Left colon (tissue), 2 donors: ENCODE measurements around the gene EIF2AK2. TPM values are rescaled to one million over a fixed set of nuclear protein-coding genes. Genes with fewer than 3 reads are reported as not detected.
A peak's percentile ranks its signal among the peaks of the same experiment; 100 is the strongest.

Experiments
- ATAC-seq: fragments of 200-7000 bp; cut with Tn5 transposase; one replicate; pipeline ENCODE4 v1.9.1; 2020; ENCODE audit warnings: mild to moderate bottlenecking, moderate library complexity
- DNase-seq, 2 donors: peaks; one replicate each; pipeline ENCODE4 v3.0.0-alpha.2; 2020
- intact Hi-C, 2 donors: fragments of 100-400 bp; cut with DNase I in 1 of 2; cut with micrococcal nuclease in 1 of 2; formaldehyde crosslinking; loops; one replicate each; pipeline versions ENCODE4 v1.11.2 to v1.14.0; 2022; cut with DNase I, micrococcal nuclease
- total RNA-seq, 2 donors: library from RNA; stranded (reverse); fragmentation: NEBNext Ultra II Directional; extraction: Animal tissue kit (Norgen Biotek cat#: 25700); gene quantifications; one replicate each; pipeline ENCODE4 v1.2.1, GENCODE V29; 2021
- donor health status: DM: no; HTN: no; CAD: no.
- donor health status: DM: yes; HTN: yes; CAD: no.

Gene EIF2AK2
- total RNA-seq, 2 donors from 2014 or later = 27.3 to 35.9 TPM

DNA sequence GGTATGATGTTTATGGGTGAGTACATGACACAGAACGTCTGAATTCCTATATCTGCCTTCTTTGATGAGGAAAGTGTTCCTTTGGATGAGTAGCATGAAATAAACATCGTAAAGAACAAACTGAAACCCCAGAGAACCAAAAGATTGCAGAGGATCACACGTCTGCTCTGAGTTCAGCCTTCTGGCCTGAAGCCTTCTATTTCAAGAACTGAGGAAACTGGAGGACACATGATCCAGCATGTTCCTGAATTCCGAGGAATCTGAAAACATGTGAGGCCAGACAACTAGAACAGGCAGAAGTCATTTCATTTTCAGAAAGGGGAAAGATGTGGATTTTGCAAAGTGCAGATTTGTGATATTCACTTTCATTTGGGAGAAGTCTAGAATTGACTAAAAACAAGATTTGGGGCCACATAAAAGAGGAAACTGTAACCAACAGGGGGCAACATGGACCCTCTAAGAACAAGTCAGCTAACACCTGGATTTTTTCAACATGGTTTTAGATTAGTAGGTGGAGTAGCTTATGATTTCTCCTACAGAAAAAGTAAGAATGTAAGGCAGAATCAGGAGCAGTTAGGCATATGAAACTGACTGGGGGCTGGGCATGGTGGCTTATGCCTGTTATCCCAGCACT is 23.3 kb upstream of the EIF2AK2 start:
- ATAC-seq = no peak
- DNase-seq = no peak
- intact Hi-C loops = no loop called here

DNA sequence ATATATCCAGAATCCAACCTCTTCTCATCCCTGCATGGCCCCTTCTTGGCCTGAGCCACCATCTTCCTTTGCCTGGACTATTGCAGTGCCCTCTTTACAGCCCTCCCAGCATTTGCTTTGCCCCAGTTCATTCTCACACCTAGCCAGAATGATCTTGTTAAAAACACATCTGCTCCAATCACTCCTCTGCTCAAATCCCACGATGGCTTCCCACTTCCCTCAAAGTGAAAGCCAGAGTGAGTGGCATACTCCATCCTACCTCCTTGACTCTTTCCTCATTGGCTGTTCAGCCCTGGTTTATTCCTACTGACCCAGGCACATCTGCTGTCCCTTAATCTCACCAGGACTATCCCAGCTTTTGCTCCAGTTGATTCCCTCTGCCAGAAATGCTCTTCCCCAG is 17.0 kb upstream of the EIF2AK2 start:
- ATAC-seq (no peak), DNase-seq (no peak)
- intact Hi-C loops = no loop called here

DNA sequence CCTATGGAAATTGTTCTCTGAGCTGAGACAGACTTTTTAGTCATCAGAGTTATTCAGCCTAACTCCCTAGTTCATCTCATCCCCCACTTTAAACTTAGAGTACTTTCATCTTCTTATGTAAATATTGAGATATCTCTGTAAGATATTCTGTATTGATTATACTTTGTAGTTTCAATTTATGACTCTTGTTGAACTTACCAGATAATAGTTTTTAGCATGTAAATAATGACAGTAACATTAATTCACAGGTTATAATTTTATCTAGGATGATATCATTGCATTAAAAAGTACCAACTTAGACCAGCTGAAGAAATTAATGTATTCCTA is 14.8 kb upstream of the EIF2AK2 start:
- ATAC-seq = no peak
- intact Hi-C loops = no loop called here

DNA sequence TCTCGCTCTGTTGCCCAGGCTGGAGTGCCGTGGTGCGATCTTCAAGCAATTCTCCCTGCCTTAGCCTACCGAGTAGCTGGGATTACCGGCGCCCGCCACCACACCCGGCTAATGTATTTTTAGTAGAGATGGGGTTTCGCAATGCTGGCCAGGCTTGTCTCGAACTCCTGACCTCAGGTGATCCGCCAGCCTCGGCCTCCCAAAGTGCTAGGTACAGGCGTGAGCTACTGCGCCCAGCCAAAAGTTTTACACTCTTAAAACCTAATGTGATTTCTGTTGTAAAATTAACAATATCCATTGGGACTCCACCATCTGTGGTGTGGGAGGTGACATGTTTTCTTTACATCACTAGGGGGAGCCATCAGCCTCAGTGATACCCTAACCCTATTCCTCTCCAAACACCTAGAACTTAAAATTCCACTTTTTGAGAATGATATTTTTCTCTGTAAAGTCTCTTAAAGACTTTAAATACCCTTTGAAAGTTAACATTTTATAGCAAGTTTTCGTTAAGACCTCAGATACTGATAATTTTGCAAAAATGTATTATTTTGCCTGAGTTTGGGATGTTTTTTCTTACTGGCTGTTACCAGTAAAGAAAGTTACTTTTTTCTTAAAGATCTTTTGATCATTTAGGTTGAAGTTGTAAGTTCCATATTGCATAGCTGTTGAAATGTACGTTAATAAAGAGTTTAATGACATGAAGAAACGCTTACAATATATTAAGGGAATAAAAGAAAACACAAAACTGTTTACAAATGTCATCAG is 11.6 kb upstream of the EIF2AK2 start:
- intact Hi-C loops = no loop called here
- ATAC-seq = peak; percentile 81
- no peak for DNase-seq

More for the DNA sequence above, 14.8 kb upstream of the EIF2AK2 start:
- DNase-seq = no peak

DNA sequence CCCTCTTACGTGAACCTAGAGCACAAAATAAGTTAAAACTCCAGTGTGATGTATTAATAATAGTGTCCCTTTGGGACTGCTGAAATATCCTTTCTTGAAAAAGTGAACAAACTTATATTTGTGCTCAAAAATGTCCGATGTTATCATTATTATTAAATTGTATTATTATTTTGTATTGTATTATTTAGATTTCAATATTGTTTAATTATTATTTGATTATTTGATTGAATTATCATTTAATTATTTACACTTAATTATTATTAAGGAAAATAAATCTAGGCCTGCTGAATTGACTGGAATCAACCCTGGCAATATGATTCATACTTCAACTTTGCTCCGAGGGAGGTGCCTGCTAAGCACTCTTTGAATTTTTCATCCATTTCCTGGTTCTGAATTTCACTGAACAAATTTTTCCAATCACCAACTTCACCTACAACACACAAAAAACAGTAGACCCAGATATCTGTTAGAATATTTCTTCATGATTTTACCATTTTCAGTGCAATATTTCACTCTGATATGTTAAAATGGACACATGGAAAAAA is 10.9 kb upstream of the EIF2AK2 start:
- ATAC-seq (peak; percentile 94), DNase-seq (no peak)
- intact Hi-C loops = no loop called here

DNA sequence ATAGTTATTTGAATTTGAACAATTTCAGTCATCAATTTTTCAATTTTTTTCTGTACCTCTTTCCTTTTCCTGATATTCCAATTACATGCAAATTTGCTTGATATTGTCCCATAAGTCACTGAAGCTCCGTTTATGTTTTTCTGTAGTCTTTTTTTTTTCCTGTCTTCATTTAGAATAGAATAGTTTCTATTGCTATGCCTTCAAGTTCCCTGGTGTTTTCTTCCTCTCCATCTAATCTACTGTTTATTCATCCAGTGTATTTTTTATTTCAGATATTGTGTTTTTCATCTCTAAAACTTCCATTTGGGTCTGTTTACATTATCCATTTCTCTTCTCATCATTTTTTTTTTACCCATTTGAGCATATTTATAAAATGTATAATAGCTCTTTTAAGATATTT is 8.0 kb upstream of the EIF2AK2 start:
- ATAC-seq = no peak
- intact Hi-C loops = no loop called here
- no peak for DNase-seq

DNA sequence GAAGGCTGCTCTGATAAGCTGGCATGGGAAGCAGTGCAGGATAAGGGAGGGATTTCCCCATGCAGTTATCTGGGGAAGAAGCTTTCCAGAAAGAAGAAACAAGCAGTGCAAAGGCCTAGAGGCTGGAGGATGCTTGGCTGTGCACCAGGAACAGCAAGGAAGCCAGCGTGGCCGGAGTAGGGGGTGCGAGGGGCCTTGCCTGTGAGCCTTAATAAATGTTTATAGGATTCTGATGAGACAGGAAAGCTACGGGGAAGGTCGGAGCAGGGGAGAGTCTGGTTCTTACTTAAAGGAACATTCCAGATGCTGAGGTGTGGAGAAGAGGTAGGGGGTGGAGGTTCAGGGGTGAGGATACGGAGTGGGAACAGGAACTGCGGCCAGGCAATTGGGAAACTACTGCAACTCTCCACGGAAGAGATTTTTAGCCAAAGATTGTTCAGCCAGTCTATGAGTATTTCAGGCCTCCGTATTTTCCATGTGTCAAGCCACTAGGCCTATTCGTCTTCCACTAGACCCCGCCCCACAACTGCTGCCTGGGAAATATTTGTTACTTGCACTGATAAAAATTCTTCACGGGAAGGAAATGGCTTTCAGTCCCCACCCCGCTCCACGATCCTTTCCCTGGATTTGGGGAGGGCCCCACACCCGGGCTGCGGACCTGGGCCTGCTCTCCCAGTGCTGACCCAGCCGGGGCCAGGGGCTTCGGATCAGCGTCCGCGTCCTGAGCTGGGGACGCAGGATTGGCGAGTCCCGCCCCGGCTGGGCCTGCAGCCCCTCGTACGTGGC is 516 bp downstream of the EIF2AK2 start:
- intact Hi-C loops = no loop called here
- ATAC-seq (peak; percentile 53), DNase-seq (peak; percentile 50 to 70)

DNA sequence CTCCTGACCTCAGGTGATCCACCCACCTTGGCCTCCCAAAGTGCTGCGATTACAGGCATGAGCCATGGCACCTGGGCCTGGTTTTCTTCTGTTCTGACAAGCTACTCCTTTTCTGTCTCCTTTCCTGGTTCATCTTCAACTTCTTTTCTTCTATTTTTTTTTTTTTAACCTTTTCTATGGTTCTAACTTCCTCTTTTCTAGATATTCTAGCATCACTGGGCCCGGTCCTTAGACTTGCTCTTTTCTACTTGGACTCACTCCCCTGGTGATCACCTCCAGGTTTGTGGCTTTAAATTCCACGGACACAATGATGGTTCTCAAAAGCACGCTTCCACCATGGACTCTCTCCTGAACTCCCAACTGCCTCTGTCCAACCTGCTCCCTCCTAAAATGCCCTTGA is 2.0 kb downstream of the EIF2AK2 start:
- DNase-seq (no peak), ATAC-seq (no peak)
- intact Hi-C loops = no loop called here

DNA sequence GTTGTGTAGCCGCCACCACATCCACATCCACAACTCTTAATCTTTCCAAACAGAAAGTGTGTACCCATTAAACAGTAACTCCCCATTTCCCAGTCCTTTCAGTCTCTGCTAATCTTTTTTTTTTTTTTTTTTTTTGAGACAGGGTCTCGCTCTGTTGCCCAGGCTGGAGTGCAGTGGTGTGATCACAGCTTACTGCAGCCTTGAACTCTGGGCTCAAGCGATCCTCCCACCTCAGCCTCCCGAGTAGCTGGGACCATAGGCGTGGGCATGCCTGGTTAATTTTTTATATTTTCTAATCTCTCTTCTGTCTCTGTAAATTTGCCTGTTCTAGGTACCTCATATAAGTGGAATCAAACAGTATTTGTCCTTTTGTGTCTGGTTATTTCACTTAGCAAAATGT is 3.6 kb downstream of the EIF2AK2 start:
- DNase-seq (no peak), ATAC-seq (no peak)
- intact Hi-C loops = no loop called here

DNA sequence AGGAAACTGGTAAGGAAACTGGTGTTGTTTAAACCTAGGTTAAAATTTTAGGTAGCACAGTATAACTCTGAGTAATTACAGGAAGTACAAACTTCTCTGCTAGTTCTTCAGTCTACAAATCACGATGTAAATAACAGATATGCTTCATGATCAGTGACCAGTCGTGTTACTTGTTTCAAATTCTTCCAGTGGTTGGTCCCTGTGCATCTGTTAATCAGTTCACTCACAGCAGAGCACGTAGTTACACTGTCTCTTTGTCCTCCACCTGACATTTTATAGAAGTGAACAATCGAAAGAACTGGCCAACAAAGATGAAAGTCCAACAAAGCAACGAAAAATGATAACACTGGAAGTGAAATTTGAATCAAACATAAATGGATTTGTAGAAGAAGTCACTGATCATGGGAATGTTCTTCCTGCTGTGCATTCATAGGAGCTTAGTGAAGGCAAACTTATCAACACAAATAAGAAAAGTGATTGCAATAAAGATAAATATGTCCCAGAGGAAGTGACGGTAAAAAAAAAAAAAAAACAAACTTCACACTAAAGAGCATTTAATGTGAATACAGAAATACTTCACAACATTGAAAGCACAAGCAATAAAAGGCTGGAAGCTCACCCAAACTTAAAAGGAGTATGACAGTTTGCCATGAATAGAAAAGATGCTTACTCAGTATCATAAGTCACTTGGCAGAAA is 7.0 kb downstream of the EIF2AK2 start:
- intact Hi-C loops = no loop called here
- ATAC-seq (peak; percentile 75), DNase-seq (no peak)

DNA sequence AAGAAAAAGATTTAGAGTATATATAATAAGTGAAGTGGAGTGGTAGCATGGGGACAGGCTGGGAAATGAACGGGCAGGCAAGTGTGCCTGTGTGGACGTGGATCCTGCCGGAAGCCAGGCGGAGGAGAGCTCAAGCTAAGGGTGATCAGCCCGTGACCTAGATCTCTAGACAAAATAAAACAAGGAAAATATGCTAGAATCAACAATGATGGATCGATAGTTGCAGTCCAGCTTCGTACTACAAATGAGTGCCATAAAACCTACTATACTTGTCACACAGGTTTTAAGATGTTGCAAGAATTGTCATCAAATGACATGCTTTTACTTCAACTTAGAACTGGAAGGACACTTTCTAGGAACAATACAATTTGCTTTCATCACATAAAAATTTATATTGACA is 8.5 kb downstream of the EIF2AK2 start:
- no peak for DNase-seq
- intact Hi-C loops = no loop called here

DNA sequence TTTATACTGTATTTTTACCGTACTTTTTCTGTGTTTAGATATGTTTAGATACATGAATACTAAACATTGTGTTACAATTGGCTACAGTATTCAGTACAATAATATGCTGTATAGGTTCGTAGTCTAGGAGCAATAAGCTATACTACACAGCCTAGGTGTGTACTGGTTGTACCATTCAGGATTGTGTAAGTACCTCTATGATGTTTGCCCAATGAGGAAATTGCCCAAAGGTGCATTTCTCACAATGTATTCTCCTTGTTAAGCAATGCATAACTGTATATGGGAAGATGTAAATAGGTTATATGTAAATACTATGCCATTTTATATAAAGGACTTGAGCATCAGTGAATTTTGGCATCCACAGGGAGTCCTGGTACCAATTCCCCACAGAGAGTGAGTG is 10.7 kb downstream of the EIF2AK2 start:
- intact Hi-C loops = no loop called here
- ATAC-seq = peak; percentile 82
- DNase-seq = no peak

More for the DNA sequence above, 8.5 kb downstream of the EIF2AK2 start:
- ATAC-seq = peak; percentile 44

DNA sequence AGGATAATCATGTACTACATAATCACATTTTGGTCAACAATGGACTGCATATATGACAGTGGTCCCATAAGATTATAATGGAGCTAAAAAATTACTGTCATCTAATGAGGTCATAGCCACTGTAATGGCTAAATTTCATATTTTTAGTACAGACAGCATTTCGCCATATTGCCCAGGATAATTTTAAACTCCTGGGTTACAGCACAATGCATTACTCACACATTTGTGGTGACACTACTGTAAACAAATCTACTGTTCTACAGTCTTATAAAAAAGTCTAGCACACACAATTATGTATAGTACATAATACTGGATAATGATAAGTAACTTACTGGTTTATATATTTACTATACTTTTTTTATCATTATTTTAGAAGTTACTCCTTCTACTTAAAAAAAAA is 12.8 kb downstream of the EIF2AK2 start:
- ATAC-seq (no peak), DNase-seq (no peak)
- intact Hi-C loops = no loop called here

DNA sequence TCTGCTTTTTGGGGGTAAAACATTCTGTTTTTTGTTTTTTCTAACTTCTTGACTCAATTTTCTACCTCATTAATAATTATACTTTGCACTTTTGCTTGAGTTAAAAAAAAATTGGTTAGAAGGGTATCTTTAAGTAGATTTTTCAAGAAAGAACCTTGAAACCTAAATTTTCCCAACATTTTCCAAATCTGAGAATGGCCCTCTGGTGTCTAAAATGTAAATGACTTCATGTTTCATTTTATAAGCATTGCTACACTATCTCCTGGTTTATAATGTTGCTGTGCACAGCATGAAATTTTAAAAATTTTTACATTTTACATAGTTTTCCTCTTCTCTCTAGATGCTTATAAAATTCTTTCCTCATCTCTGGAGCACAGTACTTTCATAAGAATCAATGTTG is 14.2 kb downstream of the EIF2AK2 start:
- DNase-seq (no peak), ATAC-seq (no peak)
- intact Hi-C loops = no loop called here

DNA sequence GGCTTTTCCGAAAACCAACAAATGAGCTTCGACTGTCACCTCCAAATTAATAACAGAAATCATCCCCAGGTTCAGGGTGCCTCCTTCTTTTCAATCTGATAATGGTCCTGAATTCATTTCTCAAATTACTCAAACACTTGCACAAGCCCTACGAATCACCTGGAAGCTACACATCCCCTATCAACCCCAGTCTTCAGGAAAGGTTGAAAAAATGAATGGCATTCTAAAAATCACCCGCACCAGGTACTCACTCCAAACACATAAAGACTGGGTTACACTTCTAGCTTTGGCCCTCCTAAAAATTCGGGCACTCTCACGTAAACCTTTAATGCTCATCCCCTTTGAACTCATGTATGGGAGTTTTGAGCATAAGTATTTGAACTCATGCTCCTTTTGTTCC is 23.9 kb downstream of the EIF2AK2 start:
- DNase-seq = no peak
- no peak for ATAC-seq
- intact Hi-C loops = no loop called here

DNA sequence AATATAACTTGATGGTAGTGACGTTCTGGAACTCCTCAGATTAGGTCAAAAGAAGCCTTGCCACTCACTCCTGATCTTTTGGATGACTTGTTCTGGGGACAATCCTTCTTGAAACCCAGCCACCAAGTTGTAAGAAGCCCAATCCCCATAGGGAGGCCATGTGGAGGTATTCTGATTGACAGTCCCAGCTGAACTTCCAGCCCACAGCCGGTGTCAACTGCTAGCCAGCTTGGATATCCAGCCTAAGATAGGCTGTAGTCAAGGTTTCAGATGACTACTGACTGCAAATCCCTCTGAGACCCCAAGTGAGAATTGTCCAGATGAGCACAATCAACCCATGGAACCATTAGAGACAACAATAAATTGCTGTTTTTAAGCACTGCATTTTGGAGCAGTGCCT is 31.4 kb downstream of the EIF2AK2 start:
- no peak for DNase-seq
- ATAC-seq = no peak
- intact Hi-C loops = no loop called here

DNA sequence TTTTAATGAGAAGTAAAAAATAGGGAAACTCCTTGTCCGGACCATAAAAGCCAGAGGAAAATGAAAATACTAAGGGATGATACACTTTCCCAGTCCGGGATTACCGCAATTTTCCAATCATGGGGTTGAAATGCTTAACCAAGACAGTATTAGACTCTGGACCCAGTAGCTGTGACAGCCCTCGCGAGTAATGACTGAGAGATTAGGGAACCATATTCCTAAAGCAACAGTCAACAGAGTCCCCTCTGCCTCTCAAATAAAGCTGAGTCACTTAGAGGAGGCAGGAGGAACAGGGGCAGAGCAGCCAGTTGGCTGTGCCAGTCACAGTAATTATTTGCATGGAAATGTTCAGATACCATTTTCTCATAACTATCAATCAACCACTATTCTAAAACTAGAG is 37.6 kb downstream of the EIF2AK2 start:
- intact Hi-C loops = no loop called here
- no peak for DNase-seq

DNA sequence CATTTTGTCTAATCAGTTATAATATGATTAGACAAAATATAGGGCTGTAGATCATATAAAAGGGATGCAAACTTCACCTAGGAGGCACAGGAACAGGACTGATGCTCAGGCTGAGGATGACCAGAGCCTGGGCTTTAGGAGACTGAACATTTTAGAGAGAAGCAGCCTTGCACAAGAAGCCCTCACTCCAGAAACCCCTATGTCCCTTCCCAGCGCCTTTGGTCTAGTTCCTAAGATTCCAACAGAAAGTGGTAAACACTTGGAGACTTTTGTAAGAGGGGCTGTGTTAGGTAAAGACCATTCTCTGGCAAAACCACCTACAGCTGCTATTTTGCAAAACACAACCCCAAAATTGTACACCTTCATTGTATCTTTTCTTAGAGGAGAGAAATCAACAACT is 39.2 kb downstream of the EIF2AK2 start:
- no peak for DNase-seq
- no peak for ATAC-seq
- intact Hi-C loops = no loop called here

More for the DNA sequence above, 37.6 kb downstream of the EIF2AK2 start:
- no peak for ATAC-seq

DNA sequence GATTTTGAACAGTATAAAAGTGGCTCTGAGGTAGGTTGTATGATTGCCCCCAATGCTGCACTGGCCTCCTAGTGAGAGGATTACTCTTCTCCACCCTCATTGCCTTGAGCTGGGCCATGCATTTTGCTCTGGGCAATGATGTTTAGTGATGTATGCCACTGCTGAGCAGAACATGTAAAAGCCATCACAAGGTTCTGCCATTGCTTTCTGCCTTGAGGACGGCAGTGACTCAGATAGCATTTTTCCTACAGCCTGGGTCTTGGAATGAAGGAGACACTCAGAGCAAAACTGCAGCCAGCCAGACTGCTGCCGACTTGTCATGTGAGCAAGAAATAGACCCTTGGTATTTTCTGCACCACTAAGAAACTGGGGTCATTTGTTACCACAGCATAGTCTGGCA is 44.8 kb downstream of the EIF2AK2 start:
- DNase-seq (no peak), ATAC-seq (no peak)
- intact Hi-C loops = no loop called here
